ENCODE data around the gene ACADM. TPM values are rescaled to one million over a fixed set of nuclear protein-coding genes. Genes with fewer than 3 reads are reported as not detected.

ACADM gene
- total and polyA plus RNA-seq, 2 experiments from 2014 or later, result 37.7 to 52.8 TPM

GRCh38 chr1:75789988-75790387, 65.5 kb downstream of the ACADM start (continued):
- TF ChIP-seq ZNF462 (CRISPR knock-in tag; IDR thresholded peaks at IDR 0.05) (no peak), JUNB (IDR thresholded peaks at IDR 0.05; ENCODE audit: unreplicated experiment) (no peak), CREB1 (CRISPR knock-in tag; IDR thresholded peaks at IDR 0.05; ENCODE audit: low read depth) (no peak)

- no peaks in the 10 kb centered on the region for H3K9me2 ChIP-seq (ENCODE audit: insufficient read depth)
- peaks cover 64% of the 10 kb centered on the region for H4K20me1 ChIP-seq (replicated peaks; ENCODE audit: insufficient read depth)
- H2AFZ ChIP-seq, result no peak overlapping the region
- peak overlapping the region; percentile 95; the same call in 1 of the 2 replicates for H3K4me2 ChIP-seq
- Mint-ChIP-seq H3K27ac (peak overlapping the region; percentile 86), H3K27me3 (ENCODE audit: insufficient read depth, low read depth, poor library complexity) (no peaks in the 10 kb centered on the region), H3K4me1 (peaks cover 29% of the 10 kb centered on the region), H3K36me3 (ENCODE audit: low read depth) (peaks cover 100% of the 10 kb centered on the region), H3K9me3 (no peaks in the 10 kb centered on the region), H3K4me3 (peak overlapping the region; percentile 94; the same call in 2 of the 3 replicates)
- DNase-seq (ENCODE audit: low spot score) (no peak), ATAC-seq (no peak)
- H3K79me2 ChIP-seq (replicated peaks; ENCODE audit: insufficient read depth), result peaks cover 70% of the 10 kb centered on the region
- no peak for TF ChIP-seq POLR2AphosphoS5 (IDR thresholded peaks at IDR 0.05; ENCODE audit: low read depth)
- H3K4me3 ChIP-seq, result peak overlapping the region; percentile 92
- no peaks in the 10 kb centered on the region for H3K27me3 ChIP-seq (ENCODE audit: insufficient read depth)
- peaks cover 45% of the 10 kb centered on the region for H3F3A ChIP-seq (replicated peaks; ENCODE audit: low read depth)
- peaks cover 10% of the 10 kb centered on the region for H3K4me1 ChIP-seq (ENCODE audit: insufficient read depth)
- H3K36me3 ChIP-seq (ENCODE audit: insufficient read depth), result peaks cover 75% of the 10 kb centered on the region
- H3K27ac ChIP-seq (ENCODE audit: low read depth), result peak overlapping the region; percentile 82
Measured at GRCh38 chr1:75791022-75791421, 66.5 kb downstream of the ACADM start.

- Histone ChIP-seq H3K4me1 (ENCODE audit: insufficient read depth) (peaks cover 10% of the 10 kb centered on the region), H3K9me2 (ENCODE audit: insufficient read depth) (no peaks in the 10 kb centered on the region), H3K27ac (ENCODE audit: low read depth) (peak overlapping the region; percentile 82; the same call in 1 of the 2 replicates), H3K4me2 (no peak overlapping the region), H3F3A (replicated peaks; ENCODE audit: low read depth) (peaks cover 54% of the 10 kb centered on the region), H3K27me3 (ENCODE audit: insufficient read depth) (no peaks in the 10 kb centered on the region), H3K79me2 (replicated peaks; ENCODE audit: insufficient read depth) (peaks cover 60% of the 10 kb centered on the region), H3K4me3 (no peak overlapping the region), H2AFZ (no peak overlapping the region), H3K36me3 (ENCODE audit: insufficient read depth) (peaks cover 75% of the 10 kb centered on the region), H4K20me1 (replicated peaks; ENCODE audit: insufficient read depth) (peaks cover 68% of the 10 kb centered on the region)
- no peak for TF ChIP-seq NANOG (IDR thresholded peaks at IDR 0.05; ENCODE audit: borderline replicate concordance)
- no peak overlapping the region for H3K4me3 Mint-ChIP-seq
- DNase-seq (ENCODE audit: low spot score), result no peak
- H3K9me3 Mint-ChIP-seq, result no peaks in the 10 kb centered on the region; the same call in 2 of the 3 replicates
- no peak for ATAC-seq
- H3K27ac Mint-ChIP-seq, result no peak overlapping the region
- H3K4me1 Mint-ChIP-seq, result peaks cover 29% of the 10 kb centered on the region
- peaks cover 5% of the 10 kb centered on the region for H3K27me3 Mint-ChIP-seq (ENCODE audit: insufficient read depth, low read depth, poor library complexity)
- peaks cover 100% of the 10 kb centered on the region for H3K36me3 Mint-ChIP-seq (ENCODE audit: low read depth)
Measured at GRCh38 chr1:75792091-75792490, 67.6 kb downstream of the ACADM start.
